ENCODE results near the gene ZNF576. TPM values are rescaled to one million over a fixed set of nuclear protein-coding genes. Genes with fewer than 3 reads are reported as not detected.
"Not testable (repeated sequence)": the region's sequence is repeated elsewhere in the genome, so short reads cannot be mapped to it uniquely, and the experiment has no call there.

The ZNF576 gene
- total RNA-seq, 1 experiment from 2014 or later, result 22.5 TPM

DNA sequence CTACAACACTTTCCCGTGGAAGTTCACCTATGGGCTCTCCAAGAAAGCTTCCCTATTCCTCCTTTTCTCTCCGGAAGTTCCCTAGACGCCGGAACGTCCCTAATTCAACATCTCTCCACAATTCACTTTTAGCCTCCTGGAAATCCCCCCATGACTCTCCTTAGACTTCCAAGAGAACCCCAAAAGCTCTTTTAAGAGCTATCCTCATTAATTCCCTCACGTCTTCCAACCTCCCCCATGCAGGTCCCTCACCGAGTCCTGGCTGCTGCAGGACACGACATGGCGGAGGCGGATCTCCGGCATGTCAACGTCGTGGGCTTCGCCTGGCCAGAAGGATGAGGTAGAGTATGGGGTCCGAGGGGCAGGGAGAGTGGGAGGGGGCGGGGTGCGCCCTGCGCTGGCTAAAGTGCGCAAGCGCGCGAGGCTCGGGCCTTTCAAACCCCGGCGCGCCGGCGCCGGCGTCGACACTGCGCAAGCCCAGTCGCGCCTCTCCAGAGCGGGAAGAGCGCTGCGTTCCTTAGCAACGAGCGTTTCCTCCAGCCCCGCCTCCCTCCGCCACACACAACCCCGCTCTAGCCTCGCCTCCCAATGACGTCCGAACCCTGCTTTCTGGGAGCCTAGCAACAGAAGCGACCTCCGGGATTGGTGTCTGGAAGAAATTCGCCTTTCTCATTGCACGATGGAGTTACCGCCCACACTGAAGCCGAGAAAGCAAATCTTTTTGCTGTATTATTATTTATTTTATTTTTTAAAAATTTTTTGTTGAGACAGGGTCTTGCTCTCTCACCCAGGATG is 21.0 kb upstream of the ZNF576 start, which contains the start of the genes PINLYP and XRCC1:
TSS of gene PINLYP (plus strand) at position 646 of the 795 bp plus-strand sequence. CDS start 1,391 bp downstream, outside the sequence.
TSS of gene XRCC1 (minus strand) at position 372 of the 795 bp plus-strand sequence. CDS start at position 303, 69 bp downstream.
- DNase-seq (ENCODE audit: low spot score), result peak; percentile 98

DNA sequence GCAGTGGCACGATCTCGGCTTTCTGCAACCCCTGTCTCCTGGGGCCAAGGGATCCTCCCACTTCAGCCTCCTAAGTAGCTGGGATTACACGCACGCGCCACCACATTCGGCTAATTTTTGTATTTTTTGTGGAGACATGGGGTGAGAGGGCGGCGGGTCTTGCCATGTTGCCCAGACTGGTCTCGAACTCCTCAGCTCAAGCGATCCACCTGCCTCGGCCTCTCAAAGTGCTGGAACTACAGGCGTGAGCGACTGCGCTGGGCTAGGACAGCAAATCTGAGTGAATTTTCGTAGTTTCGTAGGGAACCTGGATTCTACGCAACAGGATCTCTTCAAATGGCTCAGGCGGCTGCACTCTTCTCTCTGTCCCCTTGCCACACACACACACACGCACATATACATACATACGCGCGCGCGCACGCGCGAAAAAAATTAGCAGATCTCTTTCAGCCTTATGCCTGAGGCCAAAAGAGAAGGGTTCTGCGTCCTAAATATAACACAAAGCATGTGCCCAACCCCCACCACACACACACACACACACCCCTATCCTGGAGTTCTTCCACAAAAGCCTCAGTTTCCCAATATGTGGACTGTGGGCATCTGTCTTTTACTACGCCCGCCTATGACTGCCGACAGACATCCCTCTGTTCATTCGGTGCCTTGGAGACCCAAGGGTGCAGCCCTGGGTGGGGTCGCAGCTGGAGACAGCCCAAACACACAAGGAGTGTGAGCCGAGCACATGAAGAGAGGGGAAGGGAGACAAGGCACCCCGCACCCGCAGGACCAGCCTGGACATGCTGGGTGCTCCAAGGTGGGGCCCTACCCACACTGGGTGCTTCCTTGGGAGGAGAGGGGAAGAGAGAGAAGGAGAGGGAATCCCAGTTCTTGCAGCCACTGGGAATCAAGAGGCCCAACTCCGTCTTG is 20.2 kb upstream of the ZNF576 start:
- DNase-seq (ENCODE audit: low spot score), result no peak

DNA sequence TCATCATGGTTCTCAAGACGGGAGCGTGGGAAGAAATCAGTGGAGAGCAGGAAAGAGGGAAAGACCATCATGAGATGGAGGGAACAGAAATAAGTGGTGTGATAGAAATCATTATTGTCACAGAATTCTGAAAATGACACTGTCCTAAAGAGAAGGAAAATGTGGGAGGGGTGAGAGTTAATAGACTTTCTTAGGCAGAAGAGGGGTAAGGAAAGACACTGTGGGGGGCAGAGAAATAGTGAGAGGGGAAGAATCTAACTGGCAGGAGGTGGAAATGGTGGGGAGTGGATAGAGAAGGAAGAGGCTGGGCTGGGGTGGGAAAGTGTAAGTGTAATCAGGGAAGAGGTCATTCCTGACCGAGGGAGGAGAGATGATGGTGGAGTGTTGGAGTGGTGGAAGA is 17.6 kb upstream of the ZNF576 start:
- no peak for DNase-seq (ENCODE audit: low spot score)

DNA sequence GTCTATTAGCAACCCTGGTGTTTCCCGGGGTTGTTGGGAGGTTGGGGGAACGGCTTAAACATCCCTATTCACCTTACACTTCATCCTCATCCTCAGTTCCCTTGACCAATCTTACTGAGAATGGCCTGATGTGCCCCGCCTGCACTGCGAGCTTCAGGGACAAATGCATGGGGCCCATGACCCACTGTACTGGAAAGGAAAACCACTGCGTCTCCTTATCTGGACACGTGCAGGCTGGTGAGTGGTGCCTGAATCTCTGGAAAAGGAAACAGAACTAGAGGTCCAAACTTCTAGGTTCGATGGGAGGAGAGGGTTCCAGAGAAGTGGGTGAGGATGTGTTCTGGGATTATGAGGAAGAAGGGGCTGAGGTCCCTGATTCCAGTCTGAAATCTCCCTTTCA is 14.9 kb upstream of the ZNF576 start:
- DNase-seq (ENCODE audit: low spot score), result no peak

- no peak for DNase-seq (ENCODE audit: low spot score)
Observed at GRCh38 chr19:43582495-43582894, 13.9 kb upstream of the ZNF576 start.

GRCh38 chr19:43584484-43584883 is 11.9 kb upstream of the ZNF576 start:
- DNase-seq (ENCODE audit: low spot score), result no peak

DNA sequence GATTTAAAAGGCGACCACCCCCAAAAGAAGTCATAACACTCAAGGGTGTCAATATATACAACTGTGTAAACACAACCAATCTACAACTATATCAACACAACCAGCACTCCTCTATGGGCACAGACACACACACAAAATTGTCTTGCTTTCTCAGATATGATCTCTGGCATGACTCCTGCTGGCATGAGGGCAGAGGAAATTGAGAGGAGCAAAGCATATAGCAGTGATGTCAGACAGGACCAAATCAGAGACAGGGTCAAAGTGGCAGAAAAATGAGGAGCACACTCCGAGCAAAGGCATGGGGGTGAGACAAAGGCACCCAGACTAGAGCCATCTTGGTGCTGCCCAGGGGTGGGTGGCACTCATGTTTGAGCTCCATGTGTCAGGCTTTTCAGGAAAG is 10.0 kb upstream of the ZNF576 start:
- DNase-seq (ENCODE audit: low spot score), result no peak

DNA sequence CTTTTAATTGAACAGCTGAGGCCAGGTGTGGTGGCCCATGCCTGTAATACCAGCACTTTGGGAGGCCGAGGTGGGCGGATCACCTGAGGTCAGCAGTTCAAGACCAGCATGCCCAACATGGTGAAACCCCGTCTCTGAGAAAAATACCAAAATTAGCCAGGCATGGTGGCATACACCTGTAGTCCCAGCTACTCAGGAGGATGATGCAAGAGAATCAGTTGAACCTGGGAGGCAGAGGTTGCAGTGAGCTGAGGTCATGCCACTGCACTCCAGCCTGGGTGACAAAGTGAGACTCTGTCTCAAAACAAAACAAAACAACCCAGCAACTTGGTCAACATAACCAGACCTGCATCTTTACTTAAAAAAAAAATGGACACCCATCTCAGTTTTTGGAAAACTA is 9.4 kb upstream of the ZNF576 start:
- DNase-seq (ENCODE audit: low spot score), result not testable (repeated sequence)

DNA sequence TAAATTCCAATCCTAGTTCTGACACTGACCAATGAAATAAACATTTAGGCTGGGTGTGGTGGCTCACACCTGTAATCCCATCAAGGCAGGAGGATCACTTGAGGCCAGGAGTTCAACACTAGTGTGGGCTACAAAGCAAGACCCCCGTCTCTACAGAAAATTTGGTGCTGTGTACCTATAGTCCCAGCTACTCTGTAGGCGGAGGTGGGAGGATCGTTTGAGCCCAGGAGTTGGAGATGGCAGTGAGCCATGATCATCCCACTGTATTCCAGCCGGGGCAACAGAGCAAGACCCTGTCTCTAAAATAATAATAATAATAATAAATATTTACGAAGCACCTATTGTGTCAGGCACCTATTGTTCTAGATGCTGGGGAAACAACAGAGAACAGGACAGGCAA is 7.1 kb upstream of the ZNF576 start:
- no peak for DNase-seq (ENCODE audit: low spot score)

DNA sequence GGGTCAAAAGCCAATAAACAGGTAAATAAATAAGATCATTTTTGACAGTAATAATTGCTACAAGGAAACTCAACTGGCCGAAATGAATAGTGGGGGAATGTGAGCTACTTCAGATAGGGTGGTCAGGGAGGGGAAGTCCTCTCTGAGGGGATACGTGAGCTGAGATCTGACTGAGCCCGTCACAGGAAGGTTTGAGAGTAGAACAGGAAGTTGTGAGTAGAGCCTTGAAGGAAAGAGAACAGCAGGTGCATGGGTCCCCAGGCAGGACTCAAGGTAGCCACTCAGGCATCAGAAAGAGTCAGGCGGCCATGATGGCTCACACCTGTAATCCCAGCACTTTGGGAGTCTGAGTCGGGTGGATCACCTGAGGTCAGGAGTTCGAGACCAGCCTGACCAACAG is 6.7 kb upstream of the ZNF576 start:
- DNase-seq (ENCODE audit: low spot score), result no peak

DNA sequence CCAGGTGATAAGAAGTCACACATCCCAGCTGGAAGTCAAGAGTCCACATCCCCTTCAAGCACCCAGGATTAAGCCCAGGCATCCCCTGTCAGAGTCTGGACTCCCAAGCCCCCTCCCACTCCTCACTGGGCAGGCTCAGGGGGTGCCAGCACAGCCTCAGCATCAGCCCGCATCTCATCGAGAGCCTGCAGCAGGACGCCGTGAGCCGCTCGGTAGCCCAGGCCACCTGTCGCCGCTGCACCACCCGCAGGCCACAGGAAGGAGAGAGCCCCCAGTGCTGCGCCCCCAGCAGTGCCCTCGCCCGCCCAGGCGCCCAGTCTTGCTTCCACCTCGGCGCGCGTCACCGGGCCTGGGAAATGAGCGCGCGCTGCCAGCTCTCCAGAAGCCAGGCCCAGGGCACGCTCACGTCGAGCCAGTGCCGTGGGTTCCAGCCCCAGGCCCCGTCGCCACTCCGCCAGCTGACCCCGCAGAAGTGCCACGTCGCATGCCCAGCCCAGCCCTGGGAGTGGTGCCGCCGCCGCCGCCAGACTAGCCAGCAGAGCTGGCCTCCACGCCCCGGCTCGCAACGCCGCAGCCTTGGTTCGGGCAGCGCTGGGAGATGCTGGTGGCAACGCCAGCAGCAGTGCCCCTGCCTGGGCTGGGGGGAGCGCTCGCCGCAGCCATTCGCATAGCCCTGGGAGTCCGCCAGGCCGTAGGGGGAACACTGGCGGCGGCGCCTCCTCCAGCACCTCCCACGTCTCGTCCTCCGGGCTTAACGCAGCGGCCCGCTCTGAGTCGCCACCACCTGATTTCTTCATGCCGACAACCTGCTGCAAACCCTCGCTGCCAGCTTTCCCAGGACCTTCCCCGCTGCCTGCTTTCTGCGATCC is 4.3 kb upstream of the ZNF576 start:
- DNase-seq (ENCODE audit: low spot score), result no peak

- no peak for DNase-seq (ENCODE audit: low spot score)
Observed at GRCh38 chr19:43592800-43593350, 3.5 kb upstream of the ZNF576 start.

DNA sequence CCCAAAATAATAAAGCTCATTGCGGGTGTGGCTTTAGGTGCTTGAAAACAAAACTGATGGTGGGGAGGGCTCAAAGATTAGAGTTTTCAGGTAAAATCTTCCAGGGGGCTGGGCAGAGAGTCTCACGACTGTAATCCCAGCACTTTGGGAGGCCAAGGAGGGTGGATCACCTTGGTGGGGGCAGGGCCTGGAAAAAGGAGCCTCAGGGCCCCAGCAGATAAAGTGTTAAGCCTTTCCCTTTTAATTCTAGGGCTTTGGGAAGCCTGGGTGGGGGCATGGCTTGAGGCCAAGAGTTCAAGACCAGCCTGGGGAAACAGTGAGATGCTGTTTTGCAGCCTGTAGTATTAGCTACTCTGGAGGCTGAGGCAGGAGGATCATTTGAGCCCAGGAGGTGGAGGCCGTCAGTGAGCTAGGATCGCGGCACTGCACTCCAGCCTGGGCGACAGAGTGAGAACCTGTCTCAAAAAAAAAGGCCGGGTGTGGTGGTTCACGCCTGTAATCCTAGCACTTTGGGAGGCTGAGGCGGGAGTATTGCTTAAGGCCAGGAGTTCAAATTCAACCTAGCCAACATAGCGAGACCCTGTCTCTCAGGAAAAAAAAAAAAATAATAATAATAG is 2.2 kb upstream of the ZNF576 start:
- no peak for DNase-seq (ENCODE audit: low spot score)

DNA sequence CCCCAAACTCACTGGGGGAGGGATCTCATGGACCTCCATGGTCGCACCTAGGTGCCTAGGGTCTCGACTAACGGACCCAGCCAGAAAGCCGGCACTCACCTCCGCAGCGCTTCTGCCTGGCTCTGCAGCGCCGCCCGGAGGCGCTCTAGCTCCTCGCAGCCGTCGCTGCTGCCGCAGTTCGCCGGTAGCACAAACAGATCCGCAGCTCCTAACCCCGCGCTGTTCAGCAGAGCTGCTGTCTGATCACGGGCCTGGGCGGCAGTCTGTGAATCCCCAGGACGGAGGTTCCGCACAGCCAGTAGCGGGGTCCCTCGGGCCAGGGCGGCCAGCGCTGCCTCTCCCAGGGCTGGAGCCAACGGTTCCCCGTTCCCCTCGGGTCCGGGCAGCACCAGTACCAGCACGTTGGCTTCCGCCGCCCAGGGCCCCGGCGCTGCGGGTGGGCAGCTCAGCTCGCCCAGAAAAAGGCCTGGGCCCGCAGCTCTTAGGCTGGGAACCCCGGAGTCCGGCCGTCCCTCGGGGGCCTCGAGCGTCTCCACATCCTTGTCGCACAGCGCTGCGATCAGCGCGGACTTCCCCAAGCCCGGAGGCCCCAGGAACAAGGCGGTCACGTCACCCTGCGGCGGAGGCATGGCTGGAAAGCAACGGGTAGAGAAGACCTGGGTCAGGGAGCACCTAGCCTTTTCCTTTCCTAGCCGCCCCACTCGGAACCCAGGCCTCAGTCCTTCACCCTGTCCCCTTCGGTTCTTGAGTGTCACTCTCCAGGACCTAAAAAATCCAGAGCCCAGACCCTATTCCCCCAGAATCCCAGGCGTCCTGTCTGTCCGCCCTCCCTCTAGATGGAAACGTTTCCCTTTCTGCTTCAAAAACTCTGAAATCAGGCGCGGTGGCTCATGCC is 1.4 kb upstream of the ZNF576 start:
- peak; percentile 48 for DNase-seq (ENCODE audit: low spot score)

DNA sequence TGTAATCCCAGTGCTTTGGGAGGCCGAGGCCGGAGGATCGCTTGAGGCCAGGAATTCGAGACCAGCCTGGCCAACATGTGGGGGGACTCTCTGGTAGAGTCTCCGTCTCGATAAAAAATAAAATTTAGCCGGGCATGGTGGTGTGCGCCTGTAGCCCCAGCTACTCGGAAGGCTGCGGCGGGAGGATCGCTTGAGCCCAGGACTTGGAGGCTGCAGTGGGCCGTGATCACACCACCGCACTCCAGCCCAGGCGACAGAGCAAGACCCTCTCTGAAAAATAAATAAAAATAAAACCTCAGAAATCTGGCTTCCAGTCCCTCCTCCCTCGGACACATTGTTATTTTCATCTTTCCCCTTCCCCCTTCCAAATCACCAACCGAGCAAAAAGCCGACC is 793 bp upstream of the ZNF576 start:
- no peak for DNase-seq (ENCODE audit: low spot score)

- DNase-seq (ENCODE audit: low spot score), result no peak
Observed at GRCh38 chr19:43596842-43597461, 557 bp downstream of the ZNF576 start.

- DNase-seq (ENCODE audit: low spot score), result no peak
Observed at GRCh38 chr19:43597876-43598275, 1.5 kb downstream of the ZNF576 start.

DNA sequence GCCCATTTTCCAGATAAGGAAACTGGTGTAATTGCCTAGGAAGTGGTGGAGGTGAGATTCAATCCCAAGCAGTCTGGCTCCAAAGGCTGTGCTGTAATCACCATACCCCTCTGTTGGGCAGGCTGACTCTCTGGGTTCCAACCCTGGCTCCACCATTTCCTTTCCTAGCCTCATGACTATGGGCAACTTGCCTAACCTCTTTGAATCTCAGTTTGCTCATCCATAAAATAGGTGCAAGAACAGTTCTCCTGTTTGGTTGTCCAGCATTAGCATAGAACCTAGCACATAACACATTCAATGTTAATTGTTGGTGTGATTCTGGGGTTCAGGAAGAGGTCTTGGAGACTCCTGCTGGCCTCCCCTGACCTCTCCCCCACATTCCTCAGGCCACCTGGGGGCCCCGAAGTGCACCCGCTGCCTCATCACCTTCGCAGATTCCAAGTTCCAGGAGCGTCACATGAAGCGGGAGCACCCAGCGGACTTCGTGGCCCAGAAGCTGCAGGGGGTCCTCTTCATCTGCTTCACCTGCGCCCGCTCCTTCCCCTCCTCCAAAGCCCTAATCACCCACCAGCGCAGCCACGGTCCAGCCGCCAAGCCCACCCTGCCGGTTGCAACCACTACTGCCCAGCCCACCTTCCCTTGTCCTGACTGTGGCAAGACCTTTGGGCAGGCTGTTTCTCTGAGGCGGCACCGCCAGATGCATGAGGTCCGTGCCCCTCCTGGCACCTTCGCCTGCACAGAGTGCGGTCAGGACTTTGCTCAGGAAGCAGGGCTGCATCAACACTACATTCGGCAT is 2.2 kb downstream of the ZNF576 start:
- no peak for DNase-seq (ENCODE audit: low spot score)
